Calu3 (cell line): ENCODE data around the gene GAREM1. TPM values are rescaled to one million over a fixed set of nuclear protein-coding genes. Genes with fewer than 3 reads are reported as not detected.

Experiments used
- BruUV-seq: library from RNA; stranded (reverse); fragments of 400-500 nt; replicated peaks from 2 replicates; lab custom pipeline; 2021; lab: Mats Ljungman, UMichigan
- CTCF ChIA-PET: fragments of 300-600 bp; sonication (Branson Sonifier 250); formaldehyde crosslinking; loops from one replicate; lab custom pipeline; 2022; ENCODE audit warnings: antibody characterized with exemption; lab: Charles Lee
- DNase-seq: peaks from one replicate; pipeline ENCODE4 v3.0.0; 2022
- H3K27ac Mint-ChIP-seq: one replicate; pipeline ENCODE4 v1.8.0; 2022; ENCODE audit warnings: mixed read lengths; ENCODE audit not compliant: unreplicated experiment
- H3K27me3 Mint-ChIP-seq: one replicate; pipeline ENCODE4 v1.8.0; 2022; ENCODE audit warnings: mixed read lengths; ENCODE audit not compliant: unreplicated experiment
- H3K36me3 Mint-ChIP-seq: one replicate; pipeline ENCODE4 v1.8.0; 2022; ENCODE audit warnings: mild to moderate bottlenecking, moderate library complexity, mixed read lengths; ENCODE audit not compliant: insufficient read depth, unreplicated experiment
- H3K4me1 Mint-ChIP-seq: one replicate; pipeline ENCODE4 v1.8.0; 2022; ENCODE audit warnings: mild to moderate bottlenecking, low read depth, mixed read lengths; ENCODE audit not compliant: unreplicated experiment
- H3K4me3 Mint-ChIP-seq: one replicate; pipeline ENCODE4 v1.8.0; 2022; ENCODE audit warnings: mild to moderate bottlenecking, low read depth, moderate library complexity, mixed read lengths; ENCODE audit not compliant: unreplicated experiment
- H3K9me3 Mint-ChIP-seq: one replicate; pipeline ENCODE4 v1.8.0; 2022; ENCODE audit warnings: low read depth, mixed read lengths; ENCODE audit not compliant: unreplicated experiment
- intact Hi-C: fragments of 100-400 bp; cut with micrococcal nuclease; formaldehyde crosslinking; loops from one replicate; pipeline ENCODE4 v1.10.0; 2022; ENCODE audit not compliant: unreplicated experiment
- total RNA-seq: library from RNA; stranded (reverse); gene quantifications from 2 replicates; pipeline ENCODE4 v1.2.3, GENCODE V29; 2022
- TF ChIP-seq, protein P1 (sequence below): fragments of 200-600 bp; IDR thresholded peaks from one replicate; pipeline ENCODE4 v1.8.0; 2022; ENCODE audit warnings: antibody characterized with exemption; ENCODE audit not compliant: unreplicated experiment

GAREM1 gene
- total RNA-seq, 1 experiment from 2014 or later: 19.3 TPM

DNA sequence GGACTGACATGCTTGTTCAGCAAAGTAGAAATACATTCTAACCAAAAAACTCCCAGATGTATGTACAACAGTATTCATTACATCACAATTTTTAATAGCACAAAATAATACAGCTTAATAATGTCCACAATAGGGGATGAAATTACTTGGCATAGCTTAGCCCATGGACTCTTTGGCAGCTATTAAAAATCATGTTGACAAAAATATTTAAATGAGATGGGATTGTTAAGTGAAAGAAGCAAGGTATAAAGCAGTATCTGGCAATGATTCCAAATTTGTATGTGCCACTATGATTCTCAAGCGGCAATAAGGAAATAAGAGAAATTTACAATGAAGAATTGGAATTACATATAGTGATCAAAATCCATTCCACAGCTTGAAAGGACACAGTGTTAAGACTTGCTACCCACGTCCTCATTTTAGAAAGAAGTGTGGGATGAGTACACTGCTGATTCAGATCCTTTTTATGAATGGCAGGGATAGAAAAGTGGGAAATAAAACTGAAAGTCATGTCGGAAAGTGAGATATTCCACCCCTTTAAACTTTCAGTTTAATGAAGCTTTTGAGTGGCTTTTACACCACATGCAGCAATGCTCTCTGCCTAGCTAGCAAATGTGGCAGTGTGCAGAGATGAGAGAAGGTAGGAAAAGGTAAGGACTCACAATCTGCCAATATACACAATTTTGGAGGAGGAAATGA, 2.4 kb downstream of the GAREM1 start:
- no peak for DNase-seq
- H3K36me3 Mint-ChIP-seq: peaks cover 37% of the 10 kb centered on the region
- intact Hi-C loops: loop anchor here (2.0 to 5.0 kb wide), 5 partner anchors 41 to 196 kb away; no protein-coding TSS in a partner anchor
- H3K4me3 Mint-ChIP-seq: peak overlapping the region; percentile 80
- BruUV-seq: no TSS peak
- H3K9me3 Mint-ChIP-seq: no peaks in the 10 kb centered on the region
- peak overlapping the region; percentile 48 for H3K27ac Mint-ChIP-seq
- peaks cover 64% of the 10 kb centered on the region for H3K4me1 Mint-ChIP-seq
- CTCF ChIA-PET: interaction anchor here (1.0 to 1.9 kb wide), 5 partner anchors 8 to 179 kb away, joined by 3 to 5 read pairs (median 3); no protein-coding TSS in a partner anchor
- H3K27me3 Mint-ChIP-seq: no peaks in the 10 kb centered on the region
- TF ChIP-seq, protein P1, sequence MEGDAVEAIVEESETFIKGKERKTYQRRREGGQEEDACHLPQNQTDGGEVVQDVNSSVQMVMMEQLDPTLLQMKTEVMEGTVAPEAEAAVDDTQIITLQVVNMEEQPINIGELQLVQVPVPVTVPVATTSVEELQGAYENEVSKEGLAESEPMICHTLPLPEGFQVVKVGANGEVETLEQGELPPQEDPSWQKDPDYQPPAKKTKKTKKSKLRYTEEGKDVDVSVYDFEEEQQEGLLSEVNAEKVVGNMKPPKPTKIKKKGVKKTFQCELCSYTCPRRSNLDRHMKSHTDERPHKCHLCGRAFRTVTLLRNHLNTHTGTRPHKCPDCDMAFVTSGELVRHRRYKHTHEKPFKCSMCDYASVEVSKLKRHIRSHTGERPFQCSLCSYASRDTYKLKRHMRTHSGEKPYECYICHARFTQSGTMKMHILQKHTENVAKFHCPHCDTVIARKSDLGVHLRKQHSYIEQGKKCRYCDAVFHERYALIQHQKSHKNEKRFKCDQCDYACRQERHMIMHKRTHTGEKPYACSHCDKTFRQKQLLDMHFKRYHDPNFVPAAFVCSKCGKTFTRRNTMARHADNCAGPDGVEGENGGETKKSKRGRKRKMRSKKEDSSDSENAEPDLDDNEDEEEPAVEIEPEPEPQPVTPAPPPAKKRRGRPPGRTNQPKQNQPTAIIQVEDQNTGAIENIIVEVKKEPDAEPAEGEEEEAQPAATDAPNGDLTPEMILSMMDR: no peak

DNA sequence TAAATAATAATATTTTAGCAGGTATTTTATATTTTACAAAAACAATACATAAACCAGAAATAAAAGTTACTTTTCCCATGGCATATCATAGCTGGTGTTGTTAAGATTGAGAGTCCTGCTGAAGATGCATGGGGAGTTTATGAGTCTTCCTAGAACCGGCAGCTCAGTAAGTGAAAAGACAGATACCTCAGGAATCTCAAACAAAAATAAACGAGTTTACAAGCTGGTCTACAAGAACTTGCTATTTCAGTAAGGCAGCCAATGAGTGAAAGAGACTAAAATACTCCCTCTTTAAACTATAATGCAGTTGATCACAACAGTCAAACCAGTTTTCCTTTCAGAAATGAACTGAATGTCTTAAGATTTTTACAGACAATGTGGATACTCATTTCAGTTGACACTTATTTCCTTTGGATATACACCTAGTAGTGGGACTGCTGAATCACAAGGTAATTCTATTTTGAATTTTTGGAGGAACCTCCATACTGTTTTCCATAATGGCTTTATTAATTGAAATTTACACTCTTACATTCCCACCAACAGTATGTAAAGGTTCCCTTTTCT, 8.9 kb downstream of the GAREM1 start:
- H3K27ac Mint-ChIP-seq: no peak overlapping the region
- H3K36me3 Mint-ChIP-seq: peaks cover 8% of the 10 kb centered on the region
- no peaks in the 10 kb centered on the region for H3K9me3 Mint-ChIP-seq
- no TSS peak for BruUV-seq
- intact Hi-C loops: no loop called here
- CTCF ChIA-PET: interaction anchor here (2.2 kb wide), 1 partner anchor 9 kb away, joined by 20 read pairs; the partner anchor contains the start of gene GAREM1
- H3K4me3 Mint-ChIP-seq: no peak overlapping the region
- TF ChIP-seq, protein P1: peak; percentile 11
- DNase-seq: no peak
- no peaks in the 10 kb centered on the region for H3K27me3 Mint-ChIP-seq
- H3K4me1 Mint-ChIP-seq: peaks cover 76% of the 10 kb centered on the region

DNA sequence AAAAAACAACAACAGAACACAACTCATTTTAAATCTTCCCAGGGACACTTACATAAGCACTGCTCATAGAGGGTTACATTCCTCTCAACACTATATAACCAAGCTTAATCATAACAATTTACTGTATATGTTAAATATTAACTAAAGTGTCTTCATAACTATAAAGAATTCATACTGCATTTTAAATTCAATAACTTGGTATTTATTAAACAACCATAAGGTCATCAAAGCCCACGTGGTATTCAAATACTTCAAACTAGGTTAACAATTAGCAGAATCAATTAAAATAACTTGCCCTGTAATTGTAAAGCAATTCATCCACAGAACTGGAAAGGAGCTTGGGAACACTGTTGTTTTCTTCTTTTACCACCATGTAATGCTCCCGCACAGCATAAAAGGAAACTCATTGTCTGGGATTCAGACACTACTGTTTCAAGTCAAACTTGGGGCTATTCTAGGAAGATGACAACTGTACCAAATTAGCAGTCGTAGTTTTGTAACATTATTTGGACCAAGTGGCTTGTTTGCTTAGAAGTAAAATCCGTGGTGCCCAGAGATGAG, 10.4 kb downstream of the GAREM1 start:
- no TSS peak for BruUV-seq
- peaks cover 70% of the 10 kb centered on the region for H3K4me1 Mint-ChIP-seq
- no peak for DNase-seq
- CTCF ChIA-PET: interaction anchor here (0.8 to 2.2 kb wide), 4 partner anchors 8 to 89 kb away, joined by 3 to 20 read pairs (median 4); partner anchors contain the start of gene GAREM1
- H3K4me3 Mint-ChIP-seq: peak overlapping the region; percentile 47
- peak overlapping the region; percentile 78 for H3K27ac Mint-ChIP-seq
- H3K36me3 Mint-ChIP-seq: peaks cover 10% of the 10 kb centered on the region
- H3K27me3 Mint-ChIP-seq: no peaks in the 10 kb centered on the region
- H3K9me3 Mint-ChIP-seq: no peaks in the 10 kb centered on the region
- TF ChIP-seq, protein P1: no peak
- intact Hi-C loops: no loop called here

DNA sequence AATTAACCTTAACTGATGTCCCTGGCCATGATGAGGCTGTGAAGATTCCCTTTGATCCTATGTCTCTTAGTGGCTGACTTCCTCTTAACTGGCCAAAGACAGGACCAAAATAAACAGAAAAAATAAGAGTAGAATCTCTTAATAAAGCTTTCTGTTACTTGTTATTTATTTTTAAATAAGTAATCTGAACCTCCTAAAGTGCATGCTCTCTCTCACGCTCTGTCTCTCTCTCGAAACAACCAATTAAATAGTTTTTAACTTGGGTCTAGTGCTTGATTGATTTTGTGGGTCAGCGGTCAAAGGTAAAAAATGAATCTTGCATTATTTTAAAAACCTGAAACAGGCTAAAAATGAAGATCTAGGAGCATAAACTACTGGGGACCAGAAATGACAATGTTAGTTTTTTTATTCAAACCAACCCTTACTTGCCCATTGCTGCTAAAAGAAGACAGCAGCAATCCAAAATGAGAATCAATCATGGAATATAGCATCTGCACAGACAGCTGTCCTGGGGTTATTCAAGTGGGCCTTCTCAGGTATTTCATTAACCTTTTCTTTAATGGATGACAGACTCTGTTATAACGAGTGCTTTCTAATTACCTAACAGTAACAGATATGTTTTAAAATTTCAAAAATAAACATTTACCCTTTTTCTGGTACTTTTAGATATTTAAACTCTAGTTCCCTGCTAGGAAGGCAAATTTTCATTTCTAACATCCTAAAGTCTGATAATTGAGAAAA, 11.2 kb downstream of the GAREM1 start:
- intact Hi-C loops: no loop called here
- CTCF ChIA-PET: interaction anchor here (1.1 to 2.2 kb wide), 3 partner anchors 9 to 32 kb away, joined by 3 to 20 read pairs (median 4); partner anchors contain the start of gene GAREM1
- DNase-seq: no peak
- Mint-ChIP-seq H3K36me3 (peaks cover 10% of the 10 kb centered on the region), H3K27me3 (no peaks in the 10 kb centered on the region), H3K4me1 (peaks cover 70% of the 10 kb centered on the region), H3K27ac (peak overlapping the region; percentile 78), H3K4me3 (peak overlapping the region; percentile 47), H3K9me3 (no peaks in the 10 kb centered on the region)
- TF ChIP-seq, protein P1: no peak
- no TSS peak for BruUV-seq
